HG03039 (cell line): ENCODE measurements around the gene PTBP3.

Experiments used
- ATAC-seq: cut with Tn5 transposase; IDR thresholded peaks from one replicate; pipeline ENCODE4 v1.9.1; 2021; ENCODE audit warnings: mild to moderate bottlenecking, moderate library complexity; ENCODE audit not compliant: unreplicated experiment

The PTBP3 gene

GRCh38 chr9:112174222-112174964 is 159.0 kb downstream of the PTBP3 start:
- ATAC-seq: peak; percentile 72

- no peak for ATAC-seq
Measured at GRCh38 chr9:112173489-112174221, 159.8 kb downstream of the PTBP3 start.

- no peak for ATAC-seq
Measured at GRCh38 chr9:112170968-112171367, 162.5 kb downstream of the PTBP3 start.

- no peak for ATAC-seq
Measured at GRCh38 chr9:112170235-112170634, 163.2 kb downstream of the PTBP3 start.

GRCh38 chr9:112169368-112169767 is 164.1 kb downstream of the PTBP3 start:
- ATAC-seq: no peak

GRCh38 chr9:112168197-112168596 is 165.2 kb downstream of the PTBP3 start:
- no peak for ATAC-seq
